ENCODE measurements around the gene CATSPERE. TPM values are rescaled to one million over a fixed set of nuclear protein-coding genes. Genes with fewer than 3 reads are reported as not detected.
"Not testable (repeated sequence)": the region's sequence is repeated elsewhere in the genome, so short reads cannot be mapped to it uniquely, and the experiment has no call there.

Gene CATSPERE
- total RNA-seq, 1 experiment from 2014 or later, result 0.05 TPM

DNA sequence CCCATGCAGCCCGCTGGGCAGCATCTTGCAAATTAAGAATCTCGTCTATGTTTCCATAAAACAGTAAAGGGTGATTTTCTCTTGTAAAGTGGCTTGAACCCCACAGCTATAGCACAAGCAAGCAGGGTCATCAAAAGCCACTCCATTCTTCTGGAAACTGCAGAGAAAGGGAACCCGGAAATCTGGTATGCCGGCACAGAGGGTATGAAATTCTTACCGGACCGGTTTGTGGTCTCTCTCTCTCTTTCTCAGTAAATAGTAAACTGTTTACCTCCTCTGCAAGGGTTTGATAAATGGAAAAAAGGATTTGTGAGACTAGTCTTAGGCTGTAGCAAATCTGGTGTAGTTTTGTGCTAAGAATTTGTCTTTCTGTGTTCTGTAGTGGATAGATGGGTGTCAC is 6.7 kb upstream of the CATSPERE start:
- Histone ChIP-seq H3K9me3 (replicated peaks) (no peaks in the 10 kb centered on the region), H3K27me3 (replicated peaks) (no peaks in the 10 kb centered on the region), H3K4me1 (replicated peaks) (peaks cover 16% of the 10 kb centered on the region), H3K4me3 (no peak overlapping the region), H3K27ac (no peak overlapping the region), H3K36me3 (peaks cover 15% of the 10 kb centered on the region)
- DNase-seq (ENCODE audit: low read depth in 1 of 2, low spot score in 2 of 2), result no peak

DNA sequence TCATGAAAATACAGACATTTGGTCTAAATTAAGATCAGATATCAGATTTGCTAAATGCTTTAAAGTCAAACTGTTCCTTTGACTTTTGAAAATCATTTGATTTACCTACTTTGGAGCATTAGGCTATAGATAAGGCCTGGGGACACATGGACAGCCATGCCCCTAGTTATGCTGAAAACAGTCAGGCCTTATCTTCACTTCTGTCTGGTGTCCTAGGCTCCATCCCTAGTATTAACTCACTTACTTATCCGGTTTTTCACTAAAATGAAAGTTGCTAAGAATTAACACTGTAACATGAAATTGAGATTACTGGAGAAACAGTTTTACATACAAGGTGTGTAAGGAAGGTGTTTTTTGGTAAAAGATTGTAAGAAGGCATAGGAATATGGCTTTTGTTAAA is 4.5 kb upstream of the CATSPERE start:
- no peak overlapping the region for H3K4me3 ChIP-seq
- peaks cover 7% of the 10 kb centered on the region; the same call in 1 of the 2 replicates for H3K4me1 ChIP-seq (replicated peaks)
- no peaks in the 10 kb centered on the region for H3K9me3 ChIP-seq (replicated peaks)
- H3K27ac ChIP-seq, result no peak overlapping the region
- H3K27me3 ChIP-seq (replicated peaks), result no peaks in the 10 kb centered on the region
- DNase-seq (ENCODE audit: low read depth in 1 of 2, low spot score in 2 of 2), result no peak
- peaks cover under 1% of the 10 kb centered on the region; the same call in 1 of the 2 replicates for H3K36me3 ChIP-seq

GRCh38 chr1:244458781-244459180 is 2.3 kb upstream of the CATSPERE start:
- peaks cover 9% of the 10 kb centered on the region; the same call in 1 of the 2 replicates for H3K4me1 ChIP-seq (replicated peaks)
- H3K4me3 ChIP-seq, result no peak overlapping the region
- H3K27ac ChIP-seq, result no peak overlapping the region
- DNase-seq (ENCODE audit: low read depth in 1 of 2, low spot score in 2 of 2), result no peak
- H3K36me3 ChIP-seq, result no peaks in the 10 kb centered on the region
- no peaks in the 10 kb centered on the region for H3K27me3 ChIP-seq (replicated peaks)
- H3K9me3 ChIP-seq (replicated peaks), result no peaks in the 10 kb centered on the region

- no peaks in the 10 kb centered on the region for H3K27me3 ChIP-seq (replicated peaks)
- no peak for DNase-seq (ENCODE audit: low read depth in 1 of 2, low spot score in 2 of 2)
- H3K27ac ChIP-seq, result no peak overlapping the region
- H3K4me3 ChIP-seq, result no peak overlapping the region
- no peaks in the 10 kb centered on the region for H3K9me3 ChIP-seq (replicated peaks)
- peaks cover 9% of the 10 kb centered on the region; the same call in 1 of the 2 replicates for H3K4me1 ChIP-seq (replicated peaks)
- H3K36me3 ChIP-seq, result no peaks in the 10 kb centered on the region
Observed at GRCh38 chr1:244460197-244460596, 876 bp upstream of the CATSPERE start.

- no peaks in the 10 kb centered on the region for H3K27me3 ChIP-seq (replicated peaks)
- H3K27ac ChIP-seq, result no peak overlapping the region
- no peaks in the 10 kb centered on the region for H3K36me3 ChIP-seq
- no peak for DNase-seq (ENCODE audit: low read depth in 1 of 2, low spot score in 2 of 2)
- no peaks in the 10 kb centered on the region for H3K9me3 ChIP-seq (replicated peaks)
- H3K4me3 ChIP-seq, result no peak overlapping the region
- no peaks in the 10 kb centered on the region for H3K4me1 ChIP-seq (replicated peaks)
Observed at GRCh38 chr1:244466724-244467123, 5.7 kb downstream of the CATSPERE start.

GRCh38 chr1:244473059-244473605 is 12.1 kb downstream of the CATSPERE start:
- Histone ChIP-seq H3K4me3 (no peak overlapping the region), H3K36me3 (no peaks in the 10 kb centered on the region)

GRCh38 chr1:244484971-244485370 is 23.9 kb downstream of the CATSPERE start:
- not testable (repeated sequence) for H3K27ac ChIP-seq; H3K4me1 ChIP-seq (replicated peaks); H3K4me3 ChIP-seq; DNase-seq (ENCODE audit: low read depth in 1 of 2, low spot score in 2 of 2); H3K27me3 ChIP-seq (replicated peaks); H3K36me3 ChIP-seq; H3K9me3 ChIP-seq (replicated peaks)

More at GRCh38 chr1:244473059-244473605, 12.1 kb downstream of the CATSPERE start:
- no peak for DNase-seq (ENCODE audit: low read depth in 1 of 2, low spot score in 2 of 2)
- Histone ChIP-seq H3K27ac (no peak overlapping the region), H3K4me1 (replicated peaks) (no peaks in the 10 kb centered on the region), H3K27me3 (replicated peaks) (no peaks in the 10 kb centered on the region), H3K9me3 (replicated peaks) (no peaks in the 10 kb centered on the region)

- Histone ChIP-seq H3K9me3 (replicated peaks) (no peaks in the 10 kb centered on the region), H3K4me1 (replicated peaks) (no peaks in the 10 kb centered on the region), H3K36me3 (no peaks in the 10 kb centered on the region), H3K27me3 (replicated peaks) (no peaks in the 10 kb centered on the region), H3K27ac (no peak overlapping the region), H3K4me3 (no peak overlapping the region)
- no peak for DNase-seq (ENCODE audit: low read depth in 1 of 2, low spot score in 2 of 2)
Observed at GRCh38 chr1:244494653-244495052, 33.6 kb downstream of the CATSPERE start.

DNA sequence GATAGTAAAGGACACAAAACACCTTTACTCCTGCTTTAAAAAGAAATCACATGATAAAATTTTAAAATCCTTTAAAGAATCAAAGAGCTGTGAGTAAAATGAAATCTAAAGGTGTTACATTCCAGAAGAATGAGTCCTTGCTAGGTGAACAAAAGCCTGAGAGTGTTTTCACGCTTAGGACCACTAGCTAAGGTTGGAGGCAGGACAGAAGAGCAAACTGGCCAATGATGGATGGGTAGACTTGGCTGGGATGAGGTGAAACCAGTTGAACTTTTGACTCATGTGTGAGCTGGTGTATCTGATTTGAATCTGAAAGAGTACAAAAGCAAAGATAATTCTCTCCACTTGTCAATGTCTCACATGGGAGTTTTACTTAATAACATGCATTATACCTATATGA is 35.1 kb downstream of the CATSPERE start:
- Histone ChIP-seq H3K36me3 (no peaks in the 10 kb centered on the region), H3K4me3 (no peak overlapping the region), H3K9me3 (replicated peaks) (no peaks in the 10 kb centered on the region)

GRCh38 chr1:244497805-244498204 is 36.7 kb downstream of the CATSPERE start:
- H3K9me3 ChIP-seq (replicated peaks), result no peaks in the 10 kb centered on the region
- no peak overlapping the region for H3K4me3 ChIP-seq
- no peak overlapping the region for H3K27ac ChIP-seq
- no peaks in the 10 kb centered on the region for H3K36me3 ChIP-seq
- H3K4me1 ChIP-seq (replicated peaks), result no peaks in the 10 kb centered on the region
- H3K27me3 ChIP-seq (replicated peaks), result no peaks in the 10 kb centered on the region
- no peak for DNase-seq (ENCODE audit: low read depth in 1 of 2, low spot score in 2 of 2)

More for the DNA sequence above, 35.1 kb downstream of the CATSPERE start:
- Histone ChIP-seq H3K27ac (no peak overlapping the region), H3K4me1 (replicated peaks) (no peaks in the 10 kb centered on the region), H3K27me3 (replicated peaks) (no peaks in the 10 kb centered on the region)
- DNase-seq (ENCODE audit: low read depth in 1 of 2, low spot score in 2 of 2), result no peak

GRCh38 chr1:244499484-244499883 is 38.4 kb downstream of the CATSPERE start:
- H3K4me1 ChIP-seq (replicated peaks); H3K36me3 ChIP-seq; H3K4me3 ChIP-seq; DNase-seq (ENCODE audit: low read depth in 1 of 2, low spot score in 2 of 2); H3K9me3 ChIP-seq (replicated peaks); H3K27ac ChIP-seq; H3K27me3 ChIP-seq (replicated peaks): not testable (repeated sequence)

GRCh38 chr1:244500515-244500914 is 39.4 kb downstream of the CATSPERE start:
- not testable (repeated sequence) for DNase-seq (ENCODE audit: low read depth in 1 of 2, low spot score in 2 of 2); H3K27me3 ChIP-seq (replicated peaks); H3K9me3 ChIP-seq (replicated peaks); H3K4me1 ChIP-seq (replicated peaks); H3K36me3 ChIP-seq; H3K4me3 ChIP-seq; H3K27ac ChIP-seq

- H3K27ac ChIP-seq, result no peak overlapping the region
- no peaks in the 10 kb centered on the region for H3K4me1 ChIP-seq (replicated peaks)
- H3K4me3 ChIP-seq, result no peak overlapping the region
- DNase-seq (ENCODE audit: low read depth in 1 of 2, low spot score in 2 of 2), result no peak
- H3K27me3 ChIP-seq (replicated peaks), result no peaks in the 10 kb centered on the region
- H3K9me3 ChIP-seq (replicated peaks), result no peaks in the 10 kb centered on the region
- H3K36me3 ChIP-seq, result no peaks in the 10 kb centered on the region
Observed at GRCh38 chr1:244502630-244503029, 41.6 kb downstream of the CATSPERE start.

DNA sequence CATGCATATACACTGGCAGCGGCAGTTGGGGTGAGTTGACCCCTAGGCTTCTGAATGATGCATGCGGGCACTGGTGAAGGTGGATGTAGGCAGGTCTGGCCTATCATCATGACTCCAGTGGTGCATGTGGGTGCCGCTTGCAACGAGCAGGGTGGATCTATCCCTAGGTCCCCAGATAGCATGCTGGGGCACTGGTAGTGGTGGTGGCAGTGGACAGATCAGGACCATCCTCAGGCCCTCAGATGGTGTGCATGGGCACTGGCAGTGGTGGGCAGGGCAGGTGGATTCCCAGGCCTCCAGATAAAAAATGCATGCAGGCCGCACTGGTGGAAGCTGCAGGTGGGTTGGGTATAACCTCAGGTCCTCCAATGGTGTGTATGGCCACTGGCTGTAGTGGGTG is 52.4 kb downstream of the CATSPERE start:
- H3K9me3 ChIP-seq (replicated peaks), result no peaks in the 10 kb centered on the region; the same call in 1 of the 2 replicates
- no peak for DNase-seq (ENCODE audit: low read depth in 1 of 2, low spot score in 2 of 2)
- no peak overlapping the region for H3K27ac ChIP-seq
- H3K36me3 ChIP-seq, result no peaks in the 10 kb centered on the region
- no peaks in the 10 kb centered on the region for H3K4me1 ChIP-seq (replicated peaks)
- H3K4me3 ChIP-seq, result no peak overlapping the region
- H3K27me3 ChIP-seq (replicated peaks), result no peaks in the 10 kb centered on the region

DNA sequence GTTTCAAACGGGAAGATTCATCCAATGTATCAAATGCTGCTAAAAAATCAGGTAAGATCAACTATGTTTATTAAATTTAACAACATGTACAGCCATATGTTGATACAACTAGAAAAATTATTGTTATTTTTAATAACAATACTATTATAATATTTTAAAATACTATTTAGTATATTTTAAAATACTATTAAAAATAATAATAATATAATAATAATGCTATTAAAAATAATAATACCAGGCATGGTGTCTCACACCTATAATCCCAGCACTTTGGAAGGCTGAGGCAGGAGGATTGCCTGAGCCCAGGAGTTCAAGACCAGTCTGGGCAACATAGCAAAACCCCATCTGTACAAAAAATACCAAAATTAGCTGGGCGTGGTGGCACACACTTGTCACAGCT is 54.6 kb downstream of the CATSPERE start:
- Histone ChIP-seq H3K9me3 (replicated peaks) (no peaks in the 10 kb centered on the region; the same call in none of the 2 replicates), H3K36me3 (no peaks in the 10 kb centered on the region), H3K4me3 (no peak overlapping the region), H3K27ac (no peak overlapping the region), H3K27me3 (replicated peaks) (no peaks in the 10 kb centered on the region), H3K4me1 (replicated peaks) (no peaks in the 10 kb centered on the region)
- no peak for DNase-seq (ENCODE audit: low read depth in 1 of 2, low spot score in 2 of 2)
